ENCODE data around the gene SMG1.
"Not testable (repeated sequence)": the region's sequence is repeated elsewhere in the genome, so short reads cannot be mapped to it uniquely, and the experiment has no call there.

The SMG1 gene

DNA sequence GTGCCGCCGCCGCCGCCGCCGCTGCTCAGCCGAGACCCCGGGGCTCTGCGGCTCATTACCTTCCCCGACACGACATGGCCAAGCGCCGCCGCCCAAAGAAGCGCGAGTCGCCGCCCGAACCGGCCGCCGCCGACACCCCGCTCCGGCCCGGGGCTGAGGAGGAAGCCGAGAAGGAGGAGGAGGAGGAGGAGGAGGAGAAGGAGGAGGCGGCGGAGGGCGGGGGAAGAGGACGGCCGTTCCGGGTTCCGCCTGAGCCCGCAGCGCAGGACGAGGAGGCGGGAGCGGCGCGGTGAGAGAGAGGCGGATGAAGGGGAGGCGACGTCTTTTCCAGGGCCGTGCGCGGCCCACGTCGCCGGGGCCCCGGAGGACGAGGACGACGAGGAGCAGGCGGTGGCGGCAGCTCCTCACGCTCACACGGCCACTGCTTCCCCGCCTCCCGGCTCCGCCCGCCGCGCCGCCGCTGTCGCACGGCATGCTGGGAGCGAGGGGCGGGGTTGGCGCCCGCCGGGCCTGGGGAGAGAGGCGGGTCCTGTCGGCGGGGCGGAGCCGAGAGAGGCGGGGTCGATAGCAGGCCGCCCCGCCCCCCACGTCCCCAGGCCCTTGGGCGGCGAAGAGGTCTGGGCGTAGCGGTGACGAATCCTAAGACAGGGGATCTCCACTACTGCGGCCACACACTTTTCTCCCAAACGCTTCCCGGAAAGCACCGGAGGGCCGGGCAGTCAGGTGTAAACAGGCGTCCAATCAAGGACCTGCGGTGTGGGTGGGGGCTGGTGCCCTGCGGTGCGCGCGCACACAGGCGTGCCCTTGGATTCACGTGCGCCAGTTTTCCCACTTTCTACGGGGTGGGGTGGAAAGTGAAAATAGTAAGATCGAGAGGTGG, at the start of gene SMG1:
Gene SMG1, minus strand, starts transcription at position 423 of the 880 bp plus-strand sequence. Its CDS starts 367 bp downstream, at position 56.
- Histone ChIP-seq H4K20me1 (ENCODE audit: insufficient read depth, low read length) (peaks cover 25% of the 10 kb centered on the region), H3K79me2 (ENCODE audit: insufficient read depth, low read length) (peaks cover 49% of the 10 kb centered on the region), H3K4me2 (ENCODE audit: insufficient read depth, low read length) (peak within 1 kb of the TSS; percentile 86), H2AFZ (ENCODE audit: low read depth, low read length) (peak within 1 kb of the TSS; percentile 87), H3K4me3 (ENCODE audit: low read depth in 1 of 2, low read length in 2 of 2) (peak within 1 kb of the TSS; percentile 77 to 87), H3K4me1 (ENCODE audit: insufficient read depth, low read length) (peaks cover 34% of the 10 kb centered on the region), H3K9ac (ENCODE audit: low read depth, low read length) (peak within 1 kb of the TSS; percentile 62), H3K27ac (ENCODE audit: low read length) (peak within 1 kb of the TSS; percentile 82)
- not testable (repeated sequence) for H3K9me3 ChIP-seq (ENCODE audit: insufficient read depth, low read length, severe bottlenecking); H3K27me3 ChIP-seq (ENCODE audit: insufficient read depth, low read length, poor library complexity); H3K36me3 ChIP-seq (ENCODE audit: insufficient read depth, low read length)
- DNase-seq (peak; percentile 88), ATAC-seq (ENCODE audit: insufficient read depth, low read depth) (peak; percentile 75)

DNA sequence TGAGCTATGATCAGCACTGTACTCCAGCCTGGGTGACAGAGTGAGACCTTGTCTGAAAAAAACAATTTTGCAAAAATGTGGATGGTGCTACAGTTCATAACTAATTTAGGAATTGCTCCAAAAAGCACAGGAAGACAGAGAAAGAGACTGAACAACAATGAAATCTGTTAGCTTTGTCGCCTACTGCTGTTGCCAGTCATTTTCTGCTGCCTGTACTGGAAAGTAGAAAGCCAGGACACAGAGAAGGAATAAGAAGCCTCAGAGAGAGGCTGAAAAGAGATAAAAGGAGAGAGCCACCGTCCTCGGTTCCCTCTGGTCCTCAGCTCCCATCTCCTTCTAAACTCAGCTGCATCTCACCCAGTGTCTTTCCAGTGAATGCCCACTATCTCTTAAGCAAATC, 48.9 kb upstream of the SMG1 start:
- Histone ChIP-seq H3K4me1 (ENCODE audit: insufficient read depth, low read length) (no peaks in the 10 kb centered on the region), H3K9ac (ENCODE audit: low read depth, low read length) (no peak overlapping the region), H3K4me2 (ENCODE audit: insufficient read depth, low read length) (no peak overlapping the region), H3K36me3 (ENCODE audit: insufficient read depth, low read length) (no peaks in the 10 kb centered on the region), H4K20me1 (ENCODE audit: insufficient read depth, low read length) (no peaks in the 10 kb centered on the region), H3K4me3 (ENCODE audit: low read depth in 1 of 2, low read length in 2 of 2) (no peak overlapping the region), H3K27me3 (ENCODE audit: insufficient read depth, low read length, poor library complexity) (peaks cover 7% of the 10 kb centered on the region), H2AFZ (ENCODE audit: low read depth, low read length) (no peak overlapping the region), H3K79me2 (ENCODE audit: insufficient read depth, low read length) (no peaks in the 10 kb centered on the region), H3K27ac (ENCODE audit: low read length) (no peak overlapping the region), H3K9me3 (ENCODE audit: insufficient read depth, low read length, severe bottlenecking) (no peaks in the 10 kb centered on the region)
- ATAC-seq (ENCODE audit: insufficient read depth, low read depth) (no peak), DNase-seq (no peak)
- TF ChIP-seq EZH2 (IDR thresholded peaks at IDR 0.05; ENCODE audit: borderline replicate concordance, low read depth, low read length, severe bottlenecking), result no peak
- TF ChIP-seq, protein P1, sequence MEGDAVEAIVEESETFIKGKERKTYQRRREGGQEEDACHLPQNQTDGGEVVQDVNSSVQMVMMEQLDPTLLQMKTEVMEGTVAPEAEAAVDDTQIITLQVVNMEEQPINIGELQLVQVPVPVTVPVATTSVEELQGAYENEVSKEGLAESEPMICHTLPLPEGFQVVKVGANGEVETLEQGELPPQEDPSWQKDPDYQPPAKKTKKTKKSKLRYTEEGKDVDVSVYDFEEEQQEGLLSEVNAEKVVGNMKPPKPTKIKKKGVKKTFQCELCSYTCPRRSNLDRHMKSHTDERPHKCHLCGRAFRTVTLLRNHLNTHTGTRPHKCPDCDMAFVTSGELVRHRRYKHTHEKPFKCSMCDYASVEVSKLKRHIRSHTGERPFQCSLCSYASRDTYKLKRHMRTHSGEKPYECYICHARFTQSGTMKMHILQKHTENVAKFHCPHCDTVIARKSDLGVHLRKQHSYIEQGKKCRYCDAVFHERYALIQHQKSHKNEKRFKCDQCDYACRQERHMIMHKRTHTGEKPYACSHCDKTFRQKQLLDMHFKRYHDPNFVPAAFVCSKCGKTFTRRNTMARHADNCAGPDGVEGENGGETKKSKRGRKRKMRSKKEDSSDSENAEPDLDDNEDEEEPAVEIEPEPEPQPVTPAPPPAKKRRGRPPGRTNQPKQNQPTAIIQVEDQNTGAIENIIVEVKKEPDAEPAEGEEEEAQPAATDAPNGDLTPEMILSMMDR (IDR thresholded peaks at IDR 0.05; ENCODE audit: borderline replicate concordance, extremely low read depth, low read length, poor library complexity, severe bottlenecking), result no peak

DNA sequence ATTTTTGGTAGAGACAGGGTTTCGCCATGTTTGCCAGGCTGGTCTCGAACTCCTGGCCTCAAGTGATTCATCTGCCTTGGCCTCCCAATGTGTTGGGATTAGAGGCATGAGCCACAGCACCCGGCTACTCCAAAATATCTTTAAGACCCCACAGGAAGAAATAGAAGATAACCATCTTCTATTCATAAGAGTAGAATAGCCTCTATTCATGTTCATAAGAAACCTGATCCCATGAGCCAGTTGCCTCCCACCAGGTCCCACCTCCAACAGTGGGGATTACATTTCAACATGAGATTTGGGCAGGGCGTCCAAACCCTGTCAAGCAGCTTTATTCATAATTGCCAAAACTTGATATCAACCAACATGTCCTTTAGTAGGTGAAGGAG, 43.6 kb upstream of the SMG1 start:
- Histone ChIP-seq H3K4me2 (ENCODE audit: insufficient read depth, low read length) (no peak overlapping the region), H4K20me1 (ENCODE audit: insufficient read depth, low read length) (no peaks in the 10 kb centered on the region), H3K36me3 (ENCODE audit: insufficient read depth, low read length) (no peaks in the 10 kb centered on the region), H3K4me1 (ENCODE audit: insufficient read depth, low read length) (peaks cover 7% of the 10 kb centered on the region), H3K9ac (ENCODE audit: low read depth, low read length) (no peak overlapping the region), H3K27ac (ENCODE audit: low read length) (no peak overlapping the region), H3K4me3 (ENCODE audit: low read depth in 1 of 2, low read length in 2 of 2) (no peak overlapping the region), H2AFZ (ENCODE audit: low read depth, low read length) (no peak overlapping the region), H3K79me2 (ENCODE audit: insufficient read depth, low read length) (no peaks in the 10 kb centered on the region), H3K27me3 (ENCODE audit: insufficient read depth, low read length, poor library complexity) (no peaks in the 10 kb centered on the region), H3K9me3 (ENCODE audit: insufficient read depth, low read length, severe bottlenecking) (no peaks in the 10 kb centered on the region)
- no peak for DNase-seq
- ATAC-seq (ENCODE audit: insufficient read depth, low read depth), result no peak
- no peak for TF ChIP-seq EZH2 (IDR thresholded peaks at IDR 0.05; ENCODE audit: borderline replicate concordance, low read depth, low read length, severe bottlenecking)
- TF ChIP-seq, protein P1 (IDR thresholded peaks at IDR 0.05; ENCODE audit: borderline replicate concordance, extremely low read depth, low read length, poor library complexity, severe bottlenecking), result no peak

Data from DND-41 (cell line).